ENCODE measurements around the gene SIGLEC15.

Gene SIGLEC15

GRCh38 chr18:45864081-45864480 lies 38.6 kb downstream of the SIGLEC15 start:
- DNase-seq (ENCODE audit: low read depth, low spot score), result no peak
- in situ Hi-C loops (cut with HindIII; ENCODE audit: low sequenced_read_pairs), result no loop called here
- TF ChIP-seq, protein P1, sequence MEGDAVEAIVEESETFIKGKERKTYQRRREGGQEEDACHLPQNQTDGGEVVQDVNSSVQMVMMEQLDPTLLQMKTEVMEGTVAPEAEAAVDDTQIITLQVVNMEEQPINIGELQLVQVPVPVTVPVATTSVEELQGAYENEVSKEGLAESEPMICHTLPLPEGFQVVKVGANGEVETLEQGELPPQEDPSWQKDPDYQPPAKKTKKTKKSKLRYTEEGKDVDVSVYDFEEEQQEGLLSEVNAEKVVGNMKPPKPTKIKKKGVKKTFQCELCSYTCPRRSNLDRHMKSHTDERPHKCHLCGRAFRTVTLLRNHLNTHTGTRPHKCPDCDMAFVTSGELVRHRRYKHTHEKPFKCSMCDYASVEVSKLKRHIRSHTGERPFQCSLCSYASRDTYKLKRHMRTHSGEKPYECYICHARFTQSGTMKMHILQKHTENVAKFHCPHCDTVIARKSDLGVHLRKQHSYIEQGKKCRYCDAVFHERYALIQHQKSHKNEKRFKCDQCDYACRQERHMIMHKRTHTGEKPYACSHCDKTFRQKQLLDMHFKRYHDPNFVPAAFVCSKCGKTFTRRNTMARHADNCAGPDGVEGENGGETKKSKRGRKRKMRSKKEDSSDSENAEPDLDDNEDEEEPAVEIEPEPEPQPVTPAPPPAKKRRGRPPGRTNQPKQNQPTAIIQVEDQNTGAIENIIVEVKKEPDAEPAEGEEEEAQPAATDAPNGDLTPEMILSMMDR (IDR thresholded peaks at IDR 0.05; ENCODE audit: low read depth, low read length), result no peak
- H3K4me3 ChIP-seq (ENCODE audit: low read depth, low read length), result no peak overlapping the region

DNA sequence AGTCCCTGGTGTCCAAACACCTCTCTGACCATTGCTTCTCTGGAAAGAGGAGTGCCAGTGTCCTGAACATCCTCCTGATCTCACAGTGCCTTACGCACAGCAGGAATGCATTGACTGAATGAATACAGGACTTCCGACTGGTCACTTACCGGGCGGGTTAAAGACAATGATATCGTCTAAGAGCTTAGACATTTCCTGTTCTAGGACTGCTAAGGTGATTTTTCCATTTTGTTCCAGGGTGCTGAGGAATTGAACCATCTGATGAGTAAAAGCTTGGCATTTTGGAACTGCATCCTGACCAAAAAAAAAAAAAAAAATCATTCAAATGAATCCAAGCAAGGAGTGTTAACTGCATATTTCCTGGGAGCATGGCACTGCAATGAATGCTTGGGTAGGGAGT lies 40.0 kb downstream of the SIGLEC15 start:
- in situ Hi-C loops (cut with HindIII; ENCODE audit: low sequenced_read_pairs), result no loop called here
- no peak overlapping the region for H3K4me3 ChIP-seq (ENCODE audit: low read depth, low read length)
- TF ChIP-seq, protein P1 (IDR thresholded peaks at IDR 0.05; ENCODE audit: low read depth, low read length), result no peak
- DNase-seq (ENCODE audit: low read depth, low spot score), result no peak

DNA sequence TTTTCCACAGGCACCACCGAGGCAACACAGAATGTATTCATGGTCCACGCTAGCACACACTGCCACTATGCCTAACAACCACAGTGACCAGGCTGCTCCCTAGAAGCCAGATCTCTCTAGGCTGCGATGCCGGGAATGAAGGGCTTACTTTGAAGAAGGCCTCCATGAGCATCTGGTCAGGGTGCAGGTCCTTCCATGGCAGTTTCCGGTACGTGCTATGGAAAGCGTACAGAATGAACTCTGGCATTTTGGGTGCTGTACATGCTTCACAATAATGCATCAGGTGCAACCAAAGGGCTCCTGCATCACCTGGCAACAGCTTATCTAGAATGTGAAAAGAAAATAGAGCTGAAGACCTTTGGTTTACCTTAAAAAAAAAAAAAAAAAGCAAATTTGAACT lies 44.9 kb downstream of the SIGLEC15 start:
- in situ Hi-C loops (cut with HindIII; ENCODE audit: low sequenced_read_pairs), result no loop called here
- no peak overlapping the region for H3K4me3 ChIP-seq (ENCODE audit: low read depth, low read length)
- TF ChIP-seq, protein P1 (IDR thresholded peaks at IDR 0.05; ENCODE audit: low read depth, low read length), result no peak
- DNase-seq (ENCODE audit: low read depth, low spot score), result no peak

DNA sequence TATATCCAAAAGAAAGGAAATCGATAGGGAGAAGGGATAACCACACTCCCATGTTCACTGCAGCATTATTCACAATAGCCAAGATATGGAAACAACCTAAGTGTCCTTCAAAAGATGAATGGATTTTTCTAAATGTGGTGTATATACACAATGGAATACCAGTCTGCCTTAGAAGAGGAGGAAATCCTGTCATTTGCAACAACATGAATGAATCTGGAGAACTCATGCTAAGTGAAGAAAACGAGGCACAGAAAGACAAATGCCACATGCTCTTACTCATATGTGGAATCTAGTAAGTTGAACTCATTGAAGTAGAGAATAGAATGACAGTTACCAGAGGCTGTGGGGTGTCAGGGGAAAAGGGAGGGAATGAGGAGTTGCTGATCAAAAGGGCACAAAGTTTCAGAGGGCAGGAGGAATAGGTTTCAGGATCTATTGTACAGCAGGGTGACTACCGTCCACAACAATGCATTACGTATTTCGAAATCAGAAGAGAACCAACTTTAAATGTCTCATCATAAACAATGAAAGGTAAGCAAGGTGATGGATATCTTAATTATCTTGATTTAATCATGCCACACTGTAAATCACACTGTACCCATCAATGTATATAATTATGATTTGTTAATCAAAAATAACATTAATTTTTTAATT lies 46.1 kb downstream of the SIGLEC15 start:
- no peak for DNase-seq (ENCODE audit: low read depth, low spot score)
- in situ Hi-C loops (cut with HindIII; ENCODE audit: low sequenced_read_pairs), result no loop called here
- TF ChIP-seq, protein P1 (IDR thresholded peaks at IDR 0.05; ENCODE audit: low read depth, low read length), result no peak
- no peak overlapping the region for H3K4me3 ChIP-seq (ENCODE audit: low read depth, low read length)

GRCh38 chr18:45874491-45875184 lies 49.2 kb downstream of the SIGLEC15 start:
- in situ Hi-C loops (cut with HindIII; ENCODE audit: low sequenced_read_pairs), result no loop called here
- TF ChIP-seq, protein P1 (IDR thresholded peaks at IDR 0.05; ENCODE audit: low read depth, low read length), result no peak
- H3K4me3 ChIP-seq (ENCODE audit: low read depth, low read length), result no peak overlapping the region
- DNase-seq (ENCODE audit: low read depth, low spot score), result no peak

DNA sequence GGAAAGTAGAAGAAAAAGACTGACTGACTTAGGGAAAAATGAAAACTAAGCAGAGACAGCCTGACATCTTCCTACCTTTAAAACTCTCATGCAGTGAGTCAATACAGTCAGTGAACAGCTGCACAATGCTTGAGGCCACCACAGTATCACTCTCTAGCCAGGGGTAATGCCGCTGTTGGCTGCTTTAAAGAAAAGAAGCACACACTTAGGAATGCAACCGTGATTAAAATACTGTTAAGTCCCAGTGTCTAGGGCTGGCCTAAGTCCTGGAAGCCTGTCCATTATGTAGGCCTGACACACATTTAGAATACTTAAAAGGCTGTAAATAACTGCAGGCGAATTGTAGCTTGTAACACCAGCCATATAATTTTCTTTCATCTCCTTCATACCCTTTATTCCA lies 50.7 kb downstream of the SIGLEC15 start:
- TF ChIP-seq, protein P1 (IDR thresholded peaks at IDR 0.05; ENCODE audit: low read depth, low read length), result no peak
- DNase-seq (ENCODE audit: low read depth, low spot score), result peak; percentile 53
- in situ Hi-C loops (cut with HindIII; ENCODE audit: low sequenced_read_pairs), result no loop called here
- no peak overlapping the region for H3K4me3 ChIP-seq (ENCODE audit: low read depth, low read length)
